NCI-H187 (cell line): Measurements from ENCODE around the gene PDLIM1.

Experiments used
- DNase-seq, 2 experiments: peaks; one replicate each; lab custom pipeline; 2025; lab: John Stamatoyannopoulos, UW

PDLIM1 gene

DNA sequence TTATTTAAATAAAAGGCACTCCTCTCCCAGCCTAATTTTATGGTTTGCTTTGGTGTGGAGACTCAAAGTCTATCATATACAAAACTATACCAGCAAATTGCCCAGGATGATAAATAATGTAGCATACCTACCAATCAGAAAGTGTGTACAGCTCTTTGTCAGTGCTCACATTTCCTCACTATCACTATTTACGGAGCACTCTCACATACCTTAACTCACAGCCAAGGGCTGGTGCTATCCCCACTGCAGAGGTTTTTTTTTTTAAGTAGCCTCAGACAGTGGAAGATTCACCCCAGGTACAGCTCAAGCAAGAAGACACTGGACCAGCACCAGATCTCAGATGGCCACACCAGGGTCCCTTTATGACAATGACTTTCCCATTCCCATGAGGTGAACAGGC, 2.5 kb downstream of the PDLIM1 start:
- no peak for DNase-seq

DNA sequence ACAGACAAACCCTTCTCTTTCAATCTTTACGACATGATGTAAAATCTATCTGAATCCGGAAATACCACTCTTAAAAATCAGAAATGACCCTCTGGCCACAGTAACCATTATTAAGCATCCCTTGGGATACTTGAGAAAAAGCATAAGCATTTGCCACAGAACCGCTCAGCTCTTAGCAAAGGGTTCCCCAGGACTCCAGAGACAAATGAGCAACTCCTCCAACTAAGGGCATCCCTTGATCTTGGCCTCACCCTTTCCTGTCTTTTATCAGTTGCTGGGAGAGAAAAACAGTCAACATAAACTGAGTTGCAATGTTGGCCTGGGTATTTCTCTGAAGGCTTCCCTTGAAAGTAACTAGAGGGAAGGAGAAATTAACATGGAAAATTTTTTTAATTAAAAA, 3.5 kb downstream of the PDLIM1 start:
- no peak for DNase-seq

DNA sequence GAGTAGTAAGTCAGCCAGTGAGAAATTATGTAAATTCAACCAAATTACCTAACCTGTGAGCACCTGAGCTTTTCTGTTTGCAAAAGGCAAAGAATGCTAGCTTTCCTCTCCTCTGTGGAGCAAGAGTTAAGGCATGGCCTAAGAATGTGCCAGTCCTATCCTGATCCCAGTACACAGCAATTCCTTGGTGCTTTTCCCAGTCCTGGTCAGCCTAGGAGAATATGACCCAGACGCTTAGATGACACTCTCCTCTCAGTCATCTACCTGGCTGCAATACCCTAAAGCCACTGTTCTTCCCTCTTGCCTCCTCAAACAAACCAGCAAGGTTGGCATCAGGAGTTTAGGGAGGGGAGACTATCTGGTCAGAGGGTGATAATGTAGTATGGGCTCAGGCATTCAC, 4.1 kb downstream of the PDLIM1 start:
- DNase-seq, result no peak

DNA sequence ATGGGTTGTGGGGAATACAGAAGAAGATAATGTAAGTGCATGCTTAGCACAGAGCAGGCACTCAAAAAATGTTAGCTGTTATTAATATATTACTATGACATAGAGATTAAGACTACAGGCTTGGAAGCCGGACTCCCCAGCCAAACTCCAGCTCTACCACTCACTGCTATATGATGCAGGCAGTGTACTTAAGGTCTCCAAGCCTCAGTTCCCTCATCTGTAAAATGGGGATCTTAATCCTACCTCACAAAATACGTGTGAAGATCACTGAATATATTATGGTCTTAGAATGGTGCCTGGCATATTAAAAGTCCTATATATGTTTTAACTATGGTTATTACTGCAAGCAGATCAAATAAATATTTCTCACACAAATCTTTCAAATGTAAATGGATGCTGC, 5.2 kb downstream of the PDLIM1 start:
- no peak for DNase-seq

DNA sequence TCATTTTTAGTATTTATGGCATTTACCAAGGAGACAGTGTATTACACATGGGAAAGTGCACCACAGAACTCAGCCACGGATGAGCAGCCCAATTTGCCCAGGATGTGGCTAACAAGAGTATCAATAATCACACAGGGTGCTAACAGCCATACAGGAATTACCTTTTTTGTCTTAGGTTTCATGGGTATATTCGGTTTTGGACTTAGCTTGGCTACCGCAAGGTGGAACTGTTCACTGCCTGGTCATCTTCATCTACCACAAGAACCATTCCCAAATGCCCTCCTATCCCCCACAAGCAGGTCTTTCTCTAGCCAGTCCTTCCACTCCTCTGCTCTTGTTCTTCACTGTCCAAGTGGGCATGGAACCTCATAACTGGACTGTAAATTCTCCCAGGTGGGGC, 6.0 kb downstream of the PDLIM1 start:
- no peak for DNase-seq

DNA sequence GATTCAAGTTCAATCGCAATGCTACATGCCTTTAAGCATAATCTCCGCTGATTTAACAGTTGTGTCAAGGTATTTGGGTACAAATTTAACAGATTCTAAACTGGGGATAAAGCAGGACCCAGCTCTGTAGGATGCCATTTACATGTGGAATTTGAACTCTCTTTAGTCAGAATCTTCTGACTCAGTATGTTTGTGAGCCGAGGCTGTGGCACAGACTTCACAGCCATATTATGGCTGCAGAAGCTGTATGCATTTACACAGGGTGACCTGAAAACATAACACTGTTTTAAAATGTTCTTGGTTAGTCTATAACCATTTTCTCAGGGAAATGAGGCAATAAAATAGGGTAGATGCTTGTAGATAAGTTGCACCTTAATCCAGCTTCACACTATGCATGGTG, 8.7 kb downstream of the PDLIM1 start:
- no peak for DNase-seq

DNA sequence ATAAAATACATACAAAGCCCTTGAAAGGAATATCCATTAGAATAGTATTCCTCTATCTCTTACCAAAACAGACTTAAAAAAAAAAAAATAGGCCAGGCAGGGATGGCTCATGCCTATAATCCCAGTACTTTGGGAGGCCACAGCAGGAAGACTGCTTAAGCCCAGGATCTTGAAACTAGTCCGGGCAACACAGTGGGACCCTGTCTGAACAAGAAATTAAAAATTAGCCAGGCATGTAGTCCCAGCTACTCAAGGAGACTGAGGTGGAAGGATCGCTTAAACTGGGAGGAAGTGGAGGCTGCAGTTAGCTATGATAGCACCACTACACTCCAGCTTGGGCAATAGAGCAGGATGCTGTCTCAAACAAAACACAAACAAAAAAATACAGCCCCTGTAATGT, 9.6 kb downstream of the PDLIM1 start:
- no peak for DNase-seq

DNA sequence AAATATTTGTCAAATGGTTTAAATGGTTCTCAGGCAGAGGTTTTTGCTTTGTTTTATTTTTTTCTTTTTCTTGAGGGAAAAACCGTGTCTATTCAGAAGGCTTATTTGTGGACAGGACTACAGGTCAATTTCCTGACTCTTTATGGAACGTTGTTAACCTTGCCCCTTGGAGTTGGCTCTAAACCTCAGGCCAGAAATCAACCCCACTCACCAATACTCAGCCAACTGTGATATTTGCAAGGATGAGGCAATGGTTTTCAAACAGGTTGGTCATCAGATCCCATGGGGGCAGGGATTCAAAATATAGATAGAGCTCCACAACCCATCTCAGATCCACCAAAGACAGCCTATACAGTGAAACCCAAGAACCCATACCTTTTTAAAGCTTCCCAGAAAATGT, 10.2 kb downstream of the PDLIM1 start:
- no peak for DNase-seq

DNA sequence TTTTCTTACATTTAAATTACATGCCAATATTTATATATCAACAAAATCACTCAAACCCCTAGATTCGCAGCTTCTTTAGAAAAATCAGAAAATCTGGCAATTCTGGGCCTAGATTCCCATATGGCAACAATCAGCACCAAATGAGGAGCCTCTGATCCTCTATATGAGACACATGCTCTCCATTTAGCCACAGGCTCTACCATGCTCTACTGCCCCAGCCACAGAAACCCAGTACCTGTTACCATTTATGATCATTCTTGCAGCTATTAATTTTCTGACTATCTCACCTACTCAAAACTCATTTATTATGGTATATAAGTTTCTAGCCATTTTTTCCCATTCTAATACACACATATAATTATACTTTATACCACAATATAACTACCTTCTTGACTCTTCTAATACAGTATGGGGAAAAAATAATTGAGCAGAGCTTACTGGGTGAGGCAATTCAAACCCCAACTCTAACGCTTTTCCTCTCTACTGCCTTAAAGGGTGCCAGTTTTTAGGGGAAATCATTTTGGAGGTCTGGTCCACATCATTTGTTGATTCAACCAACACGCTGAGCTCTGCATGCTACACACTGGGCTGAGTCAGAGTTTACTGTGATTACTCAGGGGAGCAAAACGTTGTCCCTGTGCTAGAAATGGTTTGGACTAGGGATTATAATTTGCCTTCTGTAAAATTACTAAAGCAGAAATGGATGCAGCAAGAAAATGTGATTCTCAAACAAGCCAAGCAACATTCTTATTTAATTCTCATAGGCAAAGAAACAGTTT, 11.6 kb downstream of the PDLIM1 start:
- no peak for DNase-seq

DNA sequence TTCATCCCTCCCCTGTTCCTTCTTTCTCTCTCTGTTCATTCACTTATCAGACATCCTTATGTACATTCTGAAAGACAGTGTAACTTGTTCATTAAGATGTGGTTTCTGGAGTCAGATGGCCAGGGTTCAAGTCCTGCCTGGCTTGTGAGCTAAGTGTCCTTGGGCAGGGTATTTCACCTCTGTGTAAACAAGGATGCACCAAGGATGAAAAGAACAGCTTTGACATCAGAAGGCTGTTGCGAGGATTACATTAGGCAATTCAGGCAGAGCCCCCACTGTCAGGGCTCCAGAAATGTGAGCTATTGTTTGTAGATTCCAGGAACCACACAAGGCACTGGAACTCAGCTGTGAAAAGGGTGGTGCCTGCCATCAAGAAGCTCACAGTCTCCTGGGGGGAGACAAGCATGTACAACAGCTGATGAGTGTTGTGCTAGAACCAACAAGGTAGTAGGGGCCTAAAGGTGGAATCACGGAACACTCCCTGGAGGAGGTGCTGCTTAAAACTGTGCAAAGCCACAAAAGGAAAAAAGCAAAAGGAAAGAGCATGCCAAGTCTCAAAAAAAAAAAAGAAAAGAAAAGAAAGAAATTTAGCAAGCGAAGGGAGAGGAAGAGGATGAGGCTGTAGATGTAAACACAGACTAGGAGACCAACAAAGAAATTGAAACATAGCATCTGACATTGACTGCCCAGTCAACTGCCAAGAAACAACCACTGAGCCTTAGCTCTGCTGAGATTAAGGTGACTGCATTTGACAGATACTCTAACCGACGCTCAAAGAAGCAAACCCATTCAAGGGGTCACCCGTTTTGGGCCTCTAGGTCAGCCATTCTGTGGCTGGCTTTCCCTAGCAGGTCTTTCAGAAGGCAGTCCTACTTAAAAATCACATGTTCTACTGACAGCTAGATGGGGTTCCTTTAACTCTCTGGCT, 12.5 kb downstream of the PDLIM1 start:
- no peak for DNase-seq

DNA sequence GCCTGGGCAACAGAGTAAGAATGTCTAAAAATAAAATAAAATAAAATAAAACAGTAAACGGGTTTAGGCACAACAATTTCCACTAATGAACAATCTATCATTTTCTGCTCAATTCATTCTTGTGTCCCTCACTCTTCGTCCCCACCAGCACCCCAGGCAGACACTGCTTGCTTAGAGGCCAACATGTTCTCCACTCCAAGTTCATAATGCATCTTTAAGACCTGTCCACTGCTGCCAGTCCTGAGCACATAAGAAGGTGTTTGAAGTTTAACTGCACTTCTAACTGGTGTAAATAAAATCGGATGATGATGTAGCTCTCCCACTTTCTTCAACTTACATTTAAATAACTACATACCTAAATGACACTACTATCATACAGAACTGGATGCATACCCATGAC, 13.2 kb downstream of the PDLIM1 start:
- DNase-seq, result no peak

DNA sequence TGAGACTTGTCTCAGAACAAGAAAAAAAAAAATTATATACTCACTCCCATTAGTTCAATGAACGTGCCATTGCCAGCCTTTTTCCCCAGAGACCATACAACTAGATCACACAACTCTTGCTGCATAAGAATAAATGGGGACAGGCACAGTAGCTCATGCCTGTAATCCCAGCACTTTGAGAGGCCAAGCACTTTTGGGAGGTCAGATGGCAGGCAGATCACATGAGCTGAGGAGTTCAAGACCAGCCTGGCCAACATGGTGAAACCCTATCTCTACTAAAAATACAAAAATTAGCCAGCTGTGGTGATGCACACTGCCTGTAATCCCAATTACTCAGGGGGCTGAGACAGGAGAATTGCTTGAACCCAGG, 13.6 kb downstream of the PDLIM1 start:
- no peak for DNase-seq

DNA sequence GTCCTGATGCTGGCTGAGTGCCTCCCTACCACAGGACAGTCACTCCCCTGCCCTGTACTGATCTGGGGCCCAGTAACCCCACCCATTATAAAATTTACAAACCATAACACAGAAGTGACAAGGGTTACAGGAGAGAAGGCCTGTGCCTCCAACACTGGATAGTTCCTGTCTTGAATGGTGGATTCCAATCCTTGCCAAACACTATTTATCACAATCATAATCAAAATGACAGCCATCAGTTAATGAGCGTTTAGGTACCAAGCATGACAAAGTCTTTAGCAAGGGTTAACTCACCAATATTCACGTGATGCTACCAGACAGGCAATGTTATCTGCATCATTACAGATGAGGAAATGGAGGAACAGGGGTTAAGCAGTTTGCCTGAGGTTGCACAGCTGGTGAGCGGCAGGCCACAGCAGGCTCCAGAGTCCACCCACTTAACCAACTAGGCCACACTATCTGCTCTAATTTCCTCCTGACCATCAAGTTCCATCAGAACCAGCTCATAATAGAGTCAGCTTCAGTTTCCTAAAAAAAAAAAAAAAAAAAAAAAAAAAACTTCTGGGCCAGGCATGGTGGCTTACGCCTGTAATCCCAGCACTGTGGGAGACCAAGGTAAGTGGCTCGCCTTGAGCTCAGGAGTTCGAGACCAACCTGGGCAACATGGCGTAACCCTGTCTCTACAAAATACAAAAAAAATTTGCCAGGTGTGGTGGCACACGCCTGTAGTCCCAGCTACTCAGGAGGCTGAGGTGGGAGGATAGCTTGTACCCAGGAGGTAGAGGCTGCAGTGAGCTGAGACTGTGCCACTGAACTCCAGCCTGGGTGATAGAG, 14.2 kb downstream of the PDLIM1 start:
- DNase-seq, result no peak

DNA sequence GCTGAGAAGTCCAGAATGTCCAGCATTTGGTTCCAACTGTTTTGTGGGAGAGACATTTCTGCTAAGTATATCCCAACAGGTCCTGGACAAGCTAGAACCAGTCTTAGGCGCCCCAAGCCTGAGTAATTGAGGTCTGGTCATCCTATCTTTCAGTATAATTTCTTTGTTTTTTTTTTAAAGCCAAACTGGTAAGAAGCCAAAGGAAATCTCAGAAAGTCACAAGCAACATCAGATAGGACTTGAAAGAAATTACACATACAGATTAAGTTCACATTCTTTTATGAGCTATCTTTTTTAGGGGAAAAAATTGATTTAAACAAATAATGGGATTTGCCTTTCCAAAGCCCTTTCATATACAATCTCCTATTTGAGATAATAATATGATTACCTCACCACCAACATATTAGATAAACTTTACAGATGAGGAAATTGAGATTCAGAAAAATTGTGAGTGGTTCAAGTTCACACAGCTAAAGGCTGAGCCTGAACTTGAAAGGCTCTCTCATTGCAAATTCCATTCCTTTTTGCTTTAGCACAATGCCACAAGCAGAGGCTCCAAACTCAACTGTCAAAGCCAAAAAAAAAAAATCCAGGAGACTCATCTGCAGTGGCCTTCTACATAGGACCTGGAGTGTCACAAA, 15.0 kb downstream of the PDLIM1 start:
- no peak for DNase-seq

DNA sequence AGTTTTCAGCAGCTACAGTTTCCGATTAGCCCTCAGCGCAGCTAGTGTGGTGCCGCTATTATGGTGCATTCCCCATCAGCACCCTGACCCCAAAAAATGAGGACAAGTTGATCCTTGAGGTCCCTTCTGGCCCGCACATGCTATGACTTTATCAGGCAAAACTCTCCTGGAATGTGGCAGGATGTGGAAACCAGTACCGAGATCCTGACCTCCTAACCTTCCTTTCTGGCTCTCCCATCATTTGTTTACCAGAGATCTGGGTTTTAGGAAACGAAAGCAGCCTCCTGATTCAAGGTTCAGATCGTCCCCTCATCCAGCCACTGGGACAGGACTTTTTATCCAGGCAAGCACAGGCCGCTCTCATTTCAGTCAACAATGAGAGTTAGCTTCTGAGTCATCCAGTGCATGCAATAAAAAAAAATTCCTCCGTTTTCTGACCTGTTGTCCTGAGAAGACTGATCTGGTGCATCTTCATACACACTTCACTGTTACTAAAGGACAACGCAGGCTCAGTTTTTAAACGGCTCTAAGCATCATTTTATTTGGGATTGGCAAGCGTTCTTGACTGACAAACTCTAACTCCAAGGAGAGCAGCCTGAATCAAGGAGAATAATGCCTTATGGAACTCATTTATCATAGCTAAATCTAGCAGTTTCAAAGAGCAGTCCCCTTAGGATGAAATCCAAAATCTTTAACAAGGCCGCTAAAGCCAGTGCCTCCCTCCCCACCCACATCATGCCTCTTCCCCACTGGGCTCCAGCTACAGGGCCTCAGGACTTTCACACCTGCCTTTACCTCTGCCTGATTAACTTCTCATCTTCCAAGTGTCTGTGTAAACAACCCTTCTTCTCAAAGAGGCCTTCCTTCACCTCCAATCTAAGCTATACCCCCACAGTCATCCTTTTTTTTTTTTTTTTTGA, 17.1 kb downstream of the PDLIM1 start:
- DNase-seq, result no peak

DNA sequence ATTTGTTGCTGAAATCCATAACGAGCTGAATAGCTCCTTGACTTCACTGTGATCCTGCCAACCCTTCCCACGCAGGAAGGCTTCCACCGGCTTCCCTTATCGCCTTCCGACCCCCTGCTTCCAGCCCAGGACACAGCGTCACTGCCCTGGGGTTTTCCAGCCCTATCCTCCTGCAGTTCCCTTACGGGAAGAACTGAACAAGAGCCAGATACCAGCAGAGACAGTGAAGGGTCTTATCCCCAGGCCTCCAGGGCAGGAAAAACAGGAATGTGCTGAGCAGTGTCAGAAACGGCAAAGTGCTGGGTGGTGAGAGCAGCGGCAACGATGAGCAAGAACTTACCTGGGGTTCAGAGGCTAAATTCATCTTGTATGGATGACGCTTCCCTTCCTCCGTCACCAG, 22.4 kb downstream of the PDLIM1 start:
- DNase-seq, result no peak

DNA sequence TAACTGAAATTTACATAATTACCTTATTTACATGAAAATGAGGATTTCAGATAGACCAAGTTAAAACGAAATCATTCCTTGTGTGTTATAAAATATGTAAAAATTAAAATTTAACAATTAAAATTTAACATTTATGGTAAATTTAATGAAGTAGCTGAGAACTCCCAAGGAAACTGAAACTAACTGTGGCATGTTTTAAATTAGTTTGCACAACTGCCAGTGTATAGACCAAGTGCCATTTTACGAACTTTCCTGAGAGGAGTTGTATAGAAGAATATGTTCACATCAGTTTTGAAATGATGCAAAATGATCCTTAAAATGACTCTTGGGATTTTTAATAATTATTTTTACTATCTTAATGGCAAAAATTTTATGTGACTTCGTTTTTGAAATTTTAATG, 23.6 kb downstream of the PDLIM1 start:
- no peak for DNase-seq

DNA sequence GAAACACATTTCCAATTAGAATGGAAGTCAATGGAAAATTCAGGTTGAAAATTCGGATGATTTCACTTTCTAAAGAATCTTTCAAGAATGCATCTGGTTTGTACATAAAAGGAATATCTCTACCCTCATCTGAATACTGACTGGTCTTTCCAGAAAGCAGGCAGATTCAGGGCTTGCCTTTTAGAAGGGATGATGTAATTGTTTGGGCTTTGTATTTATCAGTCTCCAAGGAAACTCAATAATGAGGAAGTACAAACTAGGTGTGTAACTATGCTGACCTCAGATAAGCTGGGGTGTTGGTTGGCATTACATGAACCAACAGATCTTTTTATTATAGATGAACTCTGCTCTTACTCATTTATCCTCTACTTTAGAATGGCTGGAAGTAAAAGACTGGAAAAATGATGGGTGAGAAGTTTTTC, 24.1 kb downstream of the PDLIM1 start:
- no peak for DNase-seq

DNA sequence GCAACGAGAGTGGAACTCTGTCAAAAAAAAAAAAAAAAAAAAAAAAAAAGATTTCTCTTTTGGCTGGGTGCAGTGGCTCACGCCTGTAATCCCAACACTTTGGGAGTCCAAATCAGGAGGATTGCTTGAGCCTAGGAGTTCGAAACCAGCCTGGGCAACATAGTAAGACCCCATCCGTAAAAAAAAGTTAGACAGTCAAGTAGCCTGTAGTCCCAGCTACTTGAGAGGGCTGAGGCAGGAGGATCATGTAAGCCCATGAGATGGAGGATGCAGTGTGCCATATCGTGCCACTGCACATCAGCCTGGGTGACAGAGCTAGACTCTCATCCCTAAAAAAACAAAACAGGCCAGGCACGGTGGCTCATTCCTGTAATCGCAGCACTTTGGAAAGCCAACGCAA, 25.2 kb downstream of the PDLIM1 start:
- no peak for DNase-seq

DNA sequence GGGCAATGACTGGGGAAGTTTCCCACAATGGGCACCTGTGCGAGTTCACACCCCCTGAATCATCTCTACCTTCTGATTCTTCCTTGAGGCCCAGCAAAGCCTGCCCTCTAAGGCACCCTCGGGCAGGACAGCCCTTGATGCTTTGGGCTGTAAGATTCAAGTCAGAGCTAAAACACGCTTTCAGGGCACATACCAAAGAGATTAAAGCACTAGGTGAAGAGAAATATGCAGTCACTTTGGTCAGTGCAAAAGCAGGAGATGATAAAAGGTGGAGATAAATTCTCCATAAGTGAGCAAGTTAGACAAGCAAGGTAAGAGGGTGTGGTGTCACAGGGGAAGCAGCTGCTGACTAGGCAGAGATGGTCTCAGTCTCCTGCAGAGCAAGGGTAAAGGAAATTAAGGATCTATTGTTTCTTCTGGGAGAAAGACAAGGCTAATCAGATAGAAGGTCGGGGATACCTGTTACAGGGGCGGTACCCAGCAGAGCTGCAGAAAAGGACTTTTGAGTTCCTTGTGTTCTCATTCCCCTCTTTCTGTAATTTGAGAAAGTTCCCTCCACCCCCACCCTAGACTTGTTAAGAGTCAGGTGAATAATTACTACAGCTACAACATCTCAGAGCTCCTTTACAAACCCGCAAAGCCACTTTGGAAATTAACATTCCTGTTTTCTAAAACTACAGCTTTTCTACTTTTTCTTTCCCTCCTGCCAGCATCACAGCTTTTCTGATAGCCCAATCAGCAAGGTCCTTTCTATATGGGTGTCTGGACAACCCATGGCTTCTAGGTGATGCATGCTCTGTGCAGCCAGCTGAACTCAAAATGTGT, 26.4 kb downstream of the PDLIM1 start:
- DNase-seq, result no peak
